ENCODE data around the gene LRRK1.

DNA sequence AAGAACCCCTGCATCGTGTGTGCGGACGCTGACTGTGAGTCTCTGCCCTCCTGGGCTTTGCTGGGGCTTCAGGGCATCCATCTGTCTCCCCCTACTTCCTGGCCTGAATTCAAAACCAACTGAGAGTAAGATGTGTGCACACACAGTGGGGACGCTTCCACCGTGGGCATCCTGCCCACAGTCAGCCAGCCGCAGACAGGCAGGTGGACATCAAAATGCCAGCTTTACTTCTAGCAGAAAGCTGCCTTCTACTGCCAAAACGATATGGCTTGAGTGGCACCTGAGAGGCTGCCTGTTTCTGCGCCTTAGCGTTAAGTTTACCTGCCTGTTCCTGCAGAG, 21.0 kb upstream of the LRRK1 start:
- TF ChIP-seq POLR2A (IDR thresholded peaks at IDR 0.05; ENCODE audit: low read length): no peak
- TF ChIP-seq GATA1 (IDR thresholded peaks at IDR 0.05; ENCODE audit: low read depth, low read length): no peak
